K562 (cell line): ENCODE measurements around the gene HFE. TPM values are rescaled to one million over a fixed set of nuclear protein-coding genes. Genes with fewer than 3 reads are reported as not detected.

Source experiments
- ARHGAP35 ChIP-seq: fragments of 450-650 bp; IDR thresholded peaks from 2 replicates; pipeline ENCODE4 v1.6.1; 2018; ENCODE audit not compliant: partially characterized antibody
- BRCA1 ChIP-seq, 2 experiments: fragments of 450-650 bp in 1 of 2; sonication (generic) in 1 of 2; formaldehyde crosslinking in 1 of 2; IDR thresholded peaks; 2 replicates each; pipeline versions ENCODE4 v1.5.0 to v1.6.1; 2017 to 2020; ENCODE audit warnings: mild to moderate bottlenecking in 1 of 2, missing genetic modification reagents in 1 of 2
- CC2D1A ChIP-seq: fragments of 450-650 bp; IDR thresholded peaks from 2 replicates; pipeline ENCODE4 v1.6.1; 2017; ENCODE audit warnings: mild to moderate bottlenecking
- HOMEZ ChIP-seq: fragments of 250-450 bp; sonication (Bioruptor Pico); IDR thresholded peaks from 2 replicates; pipeline ENCODE4 v1.4.0; 2020; ENCODE audit warnings: mild to moderate bottlenecking, moderate library complexity
- JUND ChIP-seq, 2 experiments: IDR thresholded peaks; 2 replicates in 1 of 2; 3 replicates in 1 of 2; pipeline ENCODE4 v1.6.1; 2011; ENCODE audit warnings: borderline replicate concordance in 2 of 2, low read depth in 2 of 2, low read length in 2 of 2, improper control_type of control experiment in 1 of 2, missing biosample characterization in 1 of 2, missing genetic modification characterization in 1 of 2, missing genetic modification reagents in 1 of 2
- MAZ ChIP-seq, 2 experiments: fragments of 450-650 bp in 1 of 2; sonication (generic) in 1 of 2; formaldehyde crosslinking; IDR thresholded peaks in 1 of 2; conservative IDR thresholded peaks in 1 of 2; 2 replicates each; pipeline versions ENCODE4 v1.4.0 to v1.5.0; 2020; ENCODE audit warnings: mild to moderate bottlenecking in 1 of 2, missing genetic modification reagents in 1 of 2
- NRF1 ChIP-seq, 2 experiments: fragments of 450-650 bp; IDR thresholded peaks in 1 of 2; conservative IDR thresholded peaks in 1 of 2; 2 replicates each; pipeline ENCODE4 v1.6.1; 2014; ENCODE audit warnings: mild to moderate bottlenecking in 2 of 2
- PRPF4 ChIP-seq: fragments of 200-400 bp; formaldehyde crosslinking; IDR thresholded peaks from one replicate; pipeline ENCODE4 v1.6.1; 2017; ENCODE audit warnings: low read length, low read depth, mild to moderate bottlenecking; ENCODE audit not compliant: insufficient read depth, poor library complexity, severe bottlenecking
- SMAD2 ChIP-seq: fragments of 150-350 bp; IDR thresholded peaks from 2 replicates; pipeline ENCODE4 v1.6.1; 2014; ENCODE audit warnings: low read depth, mild to moderate bottlenecking, low read length
- SMARCA4 ChIP-seq: fragments of 450-650 bp; IDR thresholded peaks from 2 replicates; pipeline ENCODE4 v1.6.1; 2016
- TFAP4 ChIP-seq: sonication (generic); formaldehyde crosslinking; IDR thresholded peaks from 2 replicates; pipeline ENCODE4 v1.8.0; 2022; ENCODE audit warnings: missing genetic modification reagents, mild to moderate bottlenecking, moderate library complexity, borderline replicate concordance
- TRIM24 ChIP-seq, 2 experiments: fragments of 450-650 bp; IDR thresholded peaks; 2 replicates each; pipeline ENCODE4 v1.6.1; 2016
- polyA plus RNA-seq, 8 experiments: library from polyadenylated mRNA; depleted of rRNA in 4 of 8; stranded (reverse) in 5 of 8; unstranded in 3 of 8; fragments of >200 nt; fragmentation: Nextera tagmentation in 2 of 8; fragmentation: Illumina TruSeq in 1 of 8; extraction: Ambion mirVana in 2 of 8; extraction: Trizol in 1 of 8; gene quantifications; 2 replicates each; pipeline versions ENCODE4 v1.2.1 to v1.2.3, GENCODE V29; 2011 to 2014; ENCODE audit warnings: inconsistent platforms in 1 of 8, missing spikeins in 1 of 8
- total RNA-seq, 7 experiments: library from RNA; depleted of rRNA in 6 of 7; stranded (reverse); fragments of >200 nt in 6 of 7; fragmentation: Illumina TruSeq in 2 of 7; extraction: Trizol in 2 of 7; gene quantifications; 2 replicates each; pipeline versions ENCODE4 v1.2.1 to v1.2.3, GENCODE V29; 2011 to 2021; ENCODE audit warnings: low replicate concordance in 1 of 7
- TF ChIP-seq, protein P1 (sequence below): sonication (generic); formaldehyde crosslinking; IDR thresholded peaks from 2 replicates; pipeline ENCODE4 v1.8.0; 2022; ENCODE audit warnings: mild to moderate bottlenecking, missing genetic modification reagents, borderline replicate concordance
- TF ChIP-seq, protein P2 (sequence below): sonication (generic); formaldehyde crosslinking; IDR thresholded peaks from 2 replicates; pipeline ENCODE4 v1.8.0; 2022; ENCODE audit warnings: mild to moderate bottlenecking, missing genetic modification reagents
- TF ChIP-seq, protein P3 (sequence below): fragments of 250-450 bp; sonication (Bioruptor Pico); IDR thresholded peaks from 2 replicates; pipeline ENCODE4 v1.8.0; 2022; ENCODE audit warnings: inconsistent platforms

HFE gene
- total and polyA plus RNA-seq, 9 of the 15 experiments (the other 6 are each of a cell fraction or from before 2014, with no cell fraction given), result 0.14 to 1.2 (median 0.76) TPM

DNA sequence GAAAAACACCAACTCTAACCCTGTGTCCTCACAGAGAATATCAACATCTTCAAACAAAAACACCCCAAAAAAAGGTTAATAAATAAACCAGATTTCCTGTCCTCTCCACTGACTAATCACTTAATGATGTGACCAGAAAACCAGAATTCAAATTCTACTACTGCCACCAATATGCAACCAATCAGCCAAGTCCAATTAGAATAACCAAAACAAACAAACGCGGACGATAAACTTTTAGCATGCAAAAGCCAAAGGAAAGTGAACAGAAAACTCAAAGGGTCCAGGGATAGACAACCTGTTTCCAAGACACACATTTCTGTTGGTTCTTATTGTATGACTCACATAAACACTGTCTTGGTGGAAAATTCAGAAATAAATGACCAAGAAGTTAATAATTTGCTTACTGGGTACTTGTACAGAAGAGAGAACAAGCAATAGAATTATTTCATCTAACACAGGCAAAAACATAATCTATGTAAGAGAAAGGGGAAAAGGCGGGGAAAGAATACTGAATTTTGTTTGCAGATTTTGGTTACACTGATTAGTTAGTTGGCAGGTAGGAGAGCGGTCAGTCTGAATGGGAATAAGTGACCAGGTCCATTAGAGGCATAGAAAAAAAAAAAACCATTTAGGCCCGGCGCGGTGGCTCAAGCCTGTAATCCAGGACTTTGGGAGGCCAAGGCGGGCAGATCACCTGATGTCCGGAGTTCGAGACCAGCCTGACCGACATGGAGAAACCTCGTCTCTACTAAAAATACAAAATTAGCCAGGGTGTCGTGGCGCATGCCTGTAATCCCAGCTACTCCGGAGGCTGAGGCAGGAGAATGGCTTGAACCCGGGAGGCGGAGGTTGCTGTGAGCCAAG is 34.1 kb downstream of the HFE start (continued):
- TF ChIP-seq TFAP4 (CRISPR knock-in tag) (peak; percentile 53; the same call in 1 of the 2 replicates), CC2D1A (peak; percentile 69), MAZ (CRISPR knock-in tag; conservative IDR thresholded peaks at IDR 0.05 in 1 of 2, IDR thresholded peaks at IDR 0.05 in 1 of 2) (no peak), TRIM24 (IDR thresholded peaks at IDR 0.05) (no peak), BRCA1 (IDR thresholded peaks at IDR 0.05) (no peak), BRCA1 (CRISPR knock-in tag; IDR thresholded peaks at IDR 0.05) (no peak), SMARCA4 (no peak), PRPF4 (peak; percentile 43), NRF1 (conservative IDR thresholded peaks at IDR 0.05 in 1 of 2, IDR thresholded peaks at IDR 0.05 in 1 of 2) (peak; percentile 59 to 62), JUND (IDR thresholded peaks at IDR 0.05; ENCODE audit: borderline replicate concordance, low read depth, low read length) (no peak), JUND (tag; IDR thresholded peaks at IDR 0.05; ENCODE audit: borderline replicate concordance, low read depth, low read length) (peak; percentile 17; the same call in 1 of the 3 replicates), ARHGAP35 (no peak), HOMEZ (no peak), SMAD2 (no peak)
- TF ChIP-seq, protein P1, sequence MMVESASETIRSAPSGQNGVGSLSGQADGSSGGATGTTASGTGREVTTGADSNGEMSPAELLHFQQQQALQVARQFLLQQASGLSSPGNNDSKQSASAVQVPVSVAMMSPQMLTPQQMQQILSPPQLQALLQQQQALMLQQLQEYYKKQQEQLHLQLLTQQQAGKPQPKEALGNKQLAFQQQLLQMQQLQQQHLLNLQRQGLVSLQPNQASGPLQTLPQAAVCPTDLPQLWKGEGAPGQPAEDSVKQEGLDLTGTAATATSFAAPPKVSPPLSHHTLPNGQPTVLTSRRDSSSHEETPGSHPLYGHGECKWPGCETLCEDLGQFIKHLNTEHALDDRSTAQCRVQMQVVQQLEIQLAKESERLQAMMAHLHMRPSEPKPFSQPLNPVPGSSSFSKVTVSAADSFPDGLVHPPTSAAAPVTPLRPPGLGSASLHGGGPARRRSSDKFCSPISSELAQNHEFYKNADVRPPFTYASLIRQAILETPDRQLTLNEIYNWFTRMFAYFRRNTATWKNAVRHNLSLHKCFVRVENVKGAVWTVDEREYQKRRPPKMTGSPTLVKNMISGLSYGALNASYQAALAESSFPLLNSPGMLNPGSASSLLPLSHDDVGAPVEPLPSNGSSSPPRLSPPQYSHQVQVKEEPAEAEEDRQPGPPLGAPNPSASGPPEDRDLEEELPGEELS (CRISPR knock-in tag), result no peak
- TF ChIP-seq, protein P2, sequence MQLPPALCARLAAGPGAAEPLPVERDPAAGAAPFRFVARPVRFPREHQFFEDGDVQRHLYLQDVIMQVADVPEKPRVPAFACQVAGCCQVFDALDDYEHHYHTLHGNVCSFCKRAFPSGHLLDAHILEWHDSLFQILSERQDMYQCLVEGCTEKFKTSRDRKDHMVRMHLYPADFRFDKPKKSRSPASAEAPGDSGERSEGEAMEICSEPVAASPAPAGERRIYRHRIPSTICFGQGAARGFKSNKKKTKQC (CRISPR knock-in tag), result no peak
- TF ChIP-seq, protein P3, sequence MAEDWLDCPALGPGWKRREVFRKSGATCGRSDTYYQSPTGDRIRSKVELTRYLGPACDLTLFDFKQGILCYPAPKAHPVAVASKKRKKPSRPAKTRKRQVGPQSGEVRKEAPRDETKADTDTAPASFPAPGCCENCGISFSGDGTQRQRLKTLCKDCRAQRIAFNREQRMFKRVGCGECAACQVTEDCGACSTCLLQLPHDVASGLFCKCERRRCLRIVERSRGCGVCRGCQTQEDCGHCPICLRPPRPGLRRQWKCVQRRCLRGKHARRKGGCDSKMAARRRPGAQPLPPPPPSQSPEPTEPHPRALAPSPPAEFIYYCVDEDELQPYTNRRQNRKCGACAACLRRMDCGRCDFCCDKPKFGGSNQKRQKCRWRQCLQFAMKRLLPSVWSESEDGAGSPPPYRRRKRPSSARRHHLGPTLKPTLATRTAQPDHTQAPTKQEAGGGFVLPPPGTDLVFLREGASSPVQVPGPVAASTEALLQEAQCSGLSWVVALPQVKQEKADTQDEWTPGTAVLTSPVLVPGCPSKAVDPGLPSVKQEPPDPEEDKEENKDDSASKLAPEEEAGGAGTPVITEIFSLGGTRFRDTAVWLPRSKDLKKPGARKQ, result no peak
